ENCODE measurements around the gene FGF9.

Gene FGF9

DNA sequence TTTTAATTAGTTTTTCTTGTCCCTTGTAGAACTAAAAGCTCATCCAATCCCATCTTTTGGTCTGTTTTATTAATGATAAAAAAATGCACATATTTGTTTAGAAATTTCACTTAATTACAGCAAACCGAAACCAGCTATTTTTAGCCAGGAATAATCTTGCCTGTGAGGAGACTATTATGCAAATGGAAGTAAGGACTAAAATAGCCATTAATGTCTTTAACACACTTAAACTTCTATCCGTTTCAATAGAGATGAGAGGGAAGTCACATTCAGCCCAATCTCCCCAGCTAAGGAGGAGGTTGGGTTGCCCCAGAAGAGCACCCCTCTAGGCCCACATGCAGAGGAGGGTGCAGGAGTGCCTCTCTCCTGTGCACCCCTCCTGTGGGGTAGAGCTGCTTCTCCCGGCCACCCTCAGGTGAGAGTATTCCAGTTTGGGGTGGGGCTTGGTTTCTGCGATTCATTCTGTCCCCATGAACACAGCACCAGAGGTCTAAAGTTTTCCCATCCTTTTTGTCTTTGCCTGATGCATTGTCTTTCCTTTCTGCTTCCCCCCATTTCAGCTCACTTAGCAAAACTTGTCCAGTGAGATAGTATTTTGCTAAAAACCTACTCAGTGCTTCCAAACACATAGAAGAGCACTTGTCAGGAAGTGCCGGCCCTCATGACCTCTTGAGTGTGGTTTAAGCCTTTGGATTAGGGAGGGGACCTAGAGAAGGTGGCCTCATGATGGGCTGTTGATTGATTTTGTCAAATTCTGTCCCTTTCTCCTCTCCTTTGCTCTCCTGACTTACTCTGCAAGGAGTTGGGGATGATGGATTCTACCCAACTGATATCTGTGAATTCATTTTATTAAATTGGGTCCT lies 28.2 kb downstream of the FGF9 start:
- no peak for TF ChIP-seq SPI1 (IDR thresholded peaks at IDR 0.05; ENCODE audit: borderline replicate concordance, low read depth)
- TF ChIP-seq GABPA (IDR thresholded peaks at IDR 0.05; ENCODE audit: low read depth): no peak
- TF ChIP-seq, protein P1, sequence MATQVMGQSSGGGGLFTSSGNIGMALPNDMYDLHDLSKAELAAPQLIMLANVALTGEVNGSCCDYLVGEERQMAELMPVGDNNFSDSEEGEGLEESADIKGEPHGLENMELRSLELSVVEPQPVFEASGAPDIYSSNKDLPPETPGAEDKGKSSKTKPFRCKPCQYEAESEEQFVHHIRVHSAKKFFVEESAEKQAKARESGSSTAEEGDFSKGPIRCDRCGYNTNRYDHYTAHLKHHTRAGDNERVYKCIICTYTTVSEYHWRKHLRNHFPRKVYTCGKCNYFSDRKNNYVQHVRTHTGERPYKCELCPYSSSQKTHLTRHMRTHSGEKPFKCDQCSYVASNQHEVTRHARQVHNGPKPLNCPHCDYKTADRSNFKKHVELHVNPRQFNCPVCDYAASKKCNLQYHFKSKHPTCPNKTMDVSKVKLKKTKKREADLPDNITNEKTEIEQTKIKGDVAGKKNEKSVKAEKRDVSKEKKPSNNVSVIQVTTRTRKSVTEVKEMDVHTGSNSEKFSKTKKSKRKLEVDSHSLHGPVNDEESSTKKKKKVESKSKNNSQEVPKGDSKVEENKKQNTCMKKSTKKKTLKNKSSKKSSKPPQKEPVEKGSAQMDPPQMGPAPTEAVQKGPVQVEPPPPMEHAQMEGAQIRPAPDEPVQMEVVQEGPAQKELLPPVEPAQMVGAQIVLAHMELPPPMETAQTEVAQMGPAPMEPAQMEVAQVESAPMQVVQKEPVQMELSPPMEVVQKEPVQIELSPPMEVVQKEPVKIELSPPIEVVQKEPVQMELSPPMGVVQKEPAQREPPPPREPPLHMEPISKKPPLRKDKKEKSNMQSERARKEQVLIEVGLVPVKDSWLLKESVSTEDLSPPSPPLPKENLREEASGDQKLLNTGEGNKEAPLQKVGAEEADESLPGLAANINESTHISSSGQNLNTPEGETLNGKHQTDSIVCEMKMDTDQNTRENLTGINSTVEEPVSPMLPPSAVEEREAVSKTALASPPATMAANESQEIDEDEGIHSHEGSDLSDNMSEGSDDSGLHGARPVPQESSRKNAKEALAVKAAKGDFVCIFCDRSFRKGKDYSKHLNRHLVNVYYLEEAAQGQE (IDR thresholded peaks at IDR 0.05; ENCODE audit: insufficient replicate concordance, low read depth): no peak
- no peak for TF ChIP-seq POLR2AphosphoS5 (IDR thresholded peaks at IDR 0.05; ENCODE audit: low read depth)
- TF ChIP-seq, protein P2, sequence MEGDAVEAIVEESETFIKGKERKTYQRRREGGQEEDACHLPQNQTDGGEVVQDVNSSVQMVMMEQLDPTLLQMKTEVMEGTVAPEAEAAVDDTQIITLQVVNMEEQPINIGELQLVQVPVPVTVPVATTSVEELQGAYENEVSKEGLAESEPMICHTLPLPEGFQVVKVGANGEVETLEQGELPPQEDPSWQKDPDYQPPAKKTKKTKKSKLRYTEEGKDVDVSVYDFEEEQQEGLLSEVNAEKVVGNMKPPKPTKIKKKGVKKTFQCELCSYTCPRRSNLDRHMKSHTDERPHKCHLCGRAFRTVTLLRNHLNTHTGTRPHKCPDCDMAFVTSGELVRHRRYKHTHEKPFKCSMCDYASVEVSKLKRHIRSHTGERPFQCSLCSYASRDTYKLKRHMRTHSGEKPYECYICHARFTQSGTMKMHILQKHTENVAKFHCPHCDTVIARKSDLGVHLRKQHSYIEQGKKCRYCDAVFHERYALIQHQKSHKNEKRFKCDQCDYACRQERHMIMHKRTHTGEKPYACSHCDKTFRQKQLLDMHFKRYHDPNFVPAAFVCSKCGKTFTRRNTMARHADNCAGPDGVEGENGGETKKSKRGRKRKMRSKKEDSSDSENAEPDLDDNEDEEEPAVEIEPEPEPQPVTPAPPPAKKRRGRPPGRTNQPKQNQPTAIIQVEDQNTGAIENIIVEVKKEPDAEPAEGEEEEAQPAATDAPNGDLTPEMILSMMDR (IDR thresholded peaks at IDR 0.05; ENCODE audit: insufficient read depth, low read length): no peak
- no peak overlapping the region for H3K4me3 ChIP-seq (replicated peaks; ENCODE audit: insufficient read depth, low read length)
- H3K27ac ChIP-seq (replicated peaks): no peak overlapping the region
- no peak for DNase-seq (ENCODE audit: low read depth in 1 of 2, low spot score in 1 of 2)
- H3K27me3 ChIP-seq (ENCODE audit: insufficient read depth, poor library complexity, severe bottlenecking): no peaks in the 10 kb centered on the region

DNA sequence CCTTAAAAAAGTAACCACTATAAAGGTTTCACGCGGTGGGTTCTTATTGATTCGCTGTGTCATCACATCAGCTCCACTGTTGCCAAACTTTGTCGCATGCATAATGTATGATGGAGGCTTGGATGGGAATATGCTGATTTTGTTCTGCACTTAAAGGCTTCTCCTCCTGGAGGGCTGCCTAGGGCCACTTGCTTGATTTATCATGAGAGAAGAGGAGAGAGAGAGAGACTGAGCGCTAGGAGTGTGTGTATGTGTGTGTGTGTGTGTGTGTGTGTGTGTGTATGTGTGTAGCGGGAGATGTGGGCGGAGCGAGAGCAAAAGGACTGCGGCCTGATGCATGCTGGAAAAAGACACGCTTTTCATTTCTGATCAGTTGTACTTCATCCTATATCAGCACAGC lies 30.6 kb downstream of the FGF9 start:
- H3K27ac ChIP-seq (replicated peaks): no peak overlapping the region
- no peak for DNase-seq (ENCODE audit: low read depth in 1 of 2, low spot score in 1 of 2)
- no peak overlapping the region for H3K4me3 ChIP-seq (replicated peaks; ENCODE audit: insufficient read depth, low read length)
- no peaks in the 10 kb centered on the region for H3K27me3 ChIP-seq (ENCODE audit: insufficient read depth, poor library complexity, severe bottlenecking)
- TF ChIP-seq SPI1 (IDR thresholded peaks at IDR 0.05; ENCODE audit: borderline replicate concordance, low read depth) (no peak), GABPA (IDR thresholded peaks at IDR 0.05; ENCODE audit: low read depth) (no peak), POLR2AphosphoS5 (IDR thresholded peaks at IDR 0.05; ENCODE audit: low read depth) (no peak)
- TF ChIP-seq, protein P1 (IDR thresholded peaks at IDR 0.05; ENCODE audit: insufficient replicate concordance, low read depth): no peak
- TF ChIP-seq, protein P2 (IDR thresholded peaks at IDR 0.05; ENCODE audit: insufficient read depth, low read length): no peak

DNA sequence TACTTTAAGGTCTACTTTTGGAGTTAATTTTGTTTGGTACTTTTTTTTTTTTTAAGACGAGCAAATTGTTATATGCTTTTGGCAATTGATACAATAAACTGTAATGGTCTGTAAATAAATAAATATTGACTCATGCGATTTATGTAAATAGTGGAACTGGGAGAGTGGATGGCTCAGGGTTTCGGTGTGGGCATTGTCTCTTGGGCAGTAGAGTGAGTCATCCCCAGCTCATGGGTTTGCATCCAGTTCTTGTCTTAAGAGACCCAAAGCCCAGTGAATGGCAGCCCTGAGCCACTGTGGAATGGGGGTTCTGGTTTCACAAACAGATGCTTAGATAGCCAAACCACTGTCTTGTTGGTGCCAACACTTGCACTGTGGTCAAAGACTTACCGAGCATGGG lies 33.0 kb downstream of the FGF9 start:
- TF ChIP-seq, protein P1 (IDR thresholded peaks at IDR 0.05; ENCODE audit: insufficient replicate concordance, low read depth): no peak
- TF ChIP-seq SPI1 (IDR thresholded peaks at IDR 0.05; ENCODE audit: borderline replicate concordance, low read depth): no peak
- no peak for TF ChIP-seq GABPA (IDR thresholded peaks at IDR 0.05; ENCODE audit: low read depth)
- no peak for TF ChIP-seq POLR2AphosphoS5 (IDR thresholded peaks at IDR 0.05; ENCODE audit: low read depth)
- TF ChIP-seq, protein P2 (IDR thresholded peaks at IDR 0.05; ENCODE audit: insufficient read depth, low read length): no peak
- no peaks in the 10 kb centered on the region for H3K27me3 ChIP-seq (ENCODE audit: insufficient read depth, poor library complexity, severe bottlenecking)
- no peak overlapping the region for H3K4me3 ChIP-seq (replicated peaks; ENCODE audit: insufficient read depth, low read length)
- DNase-seq (ENCODE audit: low read depth in 1 of 2, low spot score in 1 of 2): no peak
- no peak overlapping the region for H3K27ac ChIP-seq (replicated peaks)

All from HL-60 (cell line).